ENCODE results near the gene HMGCL. TPM values are rescaled to one million over a fixed set of nuclear protein-coding genes. Genes with fewer than 3 reads are reported as not detected.

HMGCL gene
- 38.2 and 50.2 TPM in 2 replicates for total RNA-seq

GRCh38 chr1:23825076-23825761 is at the start of gene HMGCL:
TSS of gene HMGCL (minus strand) at chr1:23825429. CDS start at chr1:23825415, 14 bp downstream.

GRCh38 chr1:23867895-23868556 is 42.8 kb upstream of the HMGCL start, which contains the start of gene FUCA1:
TSS of gene FUCA1 (minus strand) at chr1:23868290. CDS start at chr1:23868286, 4 bp downstream.

GRCh38 chr1:23800400-23801337 is 24.6 kb downstream of the HMGCL start, which contains the start of gene GALE:
TSS of gene GALE (minus strand) at chr1:23800754. CDS start at chr1:23799007, 1,747 bp downstream.

GRCh38 chr1:23790696-23791515 is 34.3 kb downstream of the HMGCL start, which contains the start of gene LYPLA2:
TSS of gene LYPLA2 (plus strand) at chr1:23791145. CDS start at chr1:23792683, 1,538 bp downstream.

GRCh38 chr1:23777979-23778814 is 47.0 kb downstream of the HMGCL start, which contains the start of gene PITHD1:
TSS of gene PITHD1 (plus strand) at chr1:23778418. CDS start at chr1:23778516, 98 bp downstream.

Other genes starting within 250 kb of the HMGCL start
- gene RPL11, start 133.6 kb downstream of the HMGCL start, total RNA-seq = 1,057 and 1,406 TPM in 2 replicates
- 14.7 and 23.9 TPM in 2 replicates for gene ELOA, start 82.0 kb downstream of the HMGCL start, total RNA-seq
- 26.7 and 41.0 TPM in 2 replicates for gene PITHD1, start 47.0 kb downstream of the HMGCL start, total RNA-seq
- 88.1 and 94.1 TPM in 2 replicates for gene LYPLA2, start 34.3 kb downstream of the HMGCL start, total RNA-seq
- 39.7 and 44.4 TPM in 2 replicates for gene GALE, start 24.7 kb downstream of the HMGCL start, total RNA-seq
- 9.7 and 15.2 TPM in 2 replicates for gene FUCA1, start 42.9 kb upstream of the HMGCL start, total RNA-seq
- not detected in 2 replicates for gene CNR2, start 87.9 kb upstream of the HMGCL start, total RNA-seq
- gene PNRC2, start 134.4 kb upstream of the HMGCL start, total RNA-seq = 95.4 and 103 TPM in 2 replicates
- 70.4 and 135 TPM in 2 replicates for gene SRSF10, start 154.9 kb upstream of the HMGCL start, total RNA-seq

All from bladder microvascular endothelial cell (primary cell).